Measurements from ENCODE around the gene GPA33.
"Not testable (repeated sequence)": the region's sequence is repeated elsewhere in the genome, so short reads cannot be mapped to it uniquely, and the experiment has no call there.

Gene GPA33

DNA sequence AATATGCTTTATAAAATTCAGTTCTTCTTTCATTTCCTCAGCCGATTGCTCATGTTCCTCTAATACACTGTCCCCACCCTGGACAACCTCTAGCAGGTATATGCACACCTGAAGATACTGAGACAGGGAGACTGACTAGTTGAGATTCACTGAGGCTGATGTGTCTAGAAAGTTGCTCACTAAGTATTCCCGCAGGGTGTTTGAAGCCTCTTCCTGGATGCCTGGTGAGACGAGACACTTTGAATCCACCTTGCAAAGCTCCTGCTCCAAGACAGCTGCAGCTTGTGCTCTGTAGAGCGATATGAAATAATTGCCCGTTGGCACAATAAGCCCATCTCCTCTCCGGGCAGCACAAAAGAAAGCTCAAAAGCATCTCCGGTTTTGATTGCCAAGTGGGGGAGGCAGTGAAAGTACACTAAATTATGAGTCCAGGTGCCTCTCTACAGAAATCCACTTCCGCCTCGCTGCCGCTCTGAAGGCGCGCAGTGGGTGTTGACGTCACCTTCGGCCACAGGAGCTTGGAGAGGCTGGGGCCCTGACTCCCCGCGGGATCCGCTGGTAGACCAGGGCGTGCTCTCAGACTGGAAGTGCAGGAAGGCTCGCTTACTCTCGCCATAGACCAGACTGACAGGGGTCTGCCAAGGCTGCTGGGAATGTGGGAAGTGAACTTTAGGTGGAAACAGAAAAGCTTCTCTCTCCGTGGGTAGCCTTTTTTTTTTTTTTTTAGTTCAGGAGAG lies 46.3 kb downstream of the GPA33 start (continued):
- TF ChIP-seq, protein P1, sequence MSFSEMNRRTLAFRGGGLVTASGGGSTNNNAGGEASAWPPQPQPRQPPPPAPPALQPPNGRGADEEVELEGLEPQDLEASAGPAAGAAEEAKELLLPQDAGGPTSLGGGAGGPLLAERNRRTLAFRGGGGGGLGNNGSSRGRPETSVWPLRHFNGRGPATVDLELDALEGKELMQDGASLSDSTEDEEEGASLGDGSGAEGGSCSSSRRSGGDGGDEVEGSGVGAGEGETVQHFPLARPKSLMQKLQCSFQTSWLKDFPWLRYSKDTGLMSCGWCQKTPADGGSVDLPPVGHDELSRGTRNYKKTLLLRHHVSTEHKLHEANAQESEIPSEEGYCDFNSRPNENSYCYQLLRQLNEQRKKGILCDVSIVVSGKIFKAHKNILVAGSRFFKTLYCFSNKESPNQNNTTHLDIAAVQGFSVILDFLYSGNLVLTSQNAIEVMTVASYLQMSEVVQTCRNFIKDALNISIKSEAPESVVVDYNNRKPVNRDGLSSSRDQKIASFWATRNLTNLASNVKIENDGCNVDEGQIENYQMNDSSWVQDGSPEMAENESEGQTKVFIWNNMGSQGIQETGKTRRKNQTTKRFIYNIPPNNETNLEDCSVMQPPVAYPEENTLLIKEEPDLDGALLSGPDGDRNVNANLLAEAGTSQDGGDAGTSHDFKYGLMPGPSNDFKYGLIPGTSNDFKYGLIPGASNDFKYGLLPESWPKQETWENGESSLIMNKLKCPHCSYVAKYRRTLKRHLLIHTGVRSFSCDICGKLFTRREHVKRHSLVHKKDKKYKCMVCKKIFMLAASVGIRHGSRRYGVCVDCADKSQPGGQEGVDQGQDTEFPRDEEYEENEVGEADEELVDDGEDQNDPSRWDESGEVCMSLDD (tag by site-specific recombination; IDR thresholded peaks at IDR 0.05), result peak; percentile 41
- peak; percentile 90; the same call in 1 of the 2 replicates for TF ChIP-seq ZNF610 (tag by site-specific recombination; IDR thresholded peaks at IDR 0.05; ENCODE audit: borderline replicate concordance)
- TF ChIP-seq ZFHX2 (tag by site-specific recombination; conservative IDR thresholded peaks at IDR 0.05), result no peak
- TF ChIP-seq ZNF629 (tag by site-specific recombination; IDR thresholded peaks at IDR 0.05), result peak; percentile 92
- TF ChIP-seq, protein P2, sequence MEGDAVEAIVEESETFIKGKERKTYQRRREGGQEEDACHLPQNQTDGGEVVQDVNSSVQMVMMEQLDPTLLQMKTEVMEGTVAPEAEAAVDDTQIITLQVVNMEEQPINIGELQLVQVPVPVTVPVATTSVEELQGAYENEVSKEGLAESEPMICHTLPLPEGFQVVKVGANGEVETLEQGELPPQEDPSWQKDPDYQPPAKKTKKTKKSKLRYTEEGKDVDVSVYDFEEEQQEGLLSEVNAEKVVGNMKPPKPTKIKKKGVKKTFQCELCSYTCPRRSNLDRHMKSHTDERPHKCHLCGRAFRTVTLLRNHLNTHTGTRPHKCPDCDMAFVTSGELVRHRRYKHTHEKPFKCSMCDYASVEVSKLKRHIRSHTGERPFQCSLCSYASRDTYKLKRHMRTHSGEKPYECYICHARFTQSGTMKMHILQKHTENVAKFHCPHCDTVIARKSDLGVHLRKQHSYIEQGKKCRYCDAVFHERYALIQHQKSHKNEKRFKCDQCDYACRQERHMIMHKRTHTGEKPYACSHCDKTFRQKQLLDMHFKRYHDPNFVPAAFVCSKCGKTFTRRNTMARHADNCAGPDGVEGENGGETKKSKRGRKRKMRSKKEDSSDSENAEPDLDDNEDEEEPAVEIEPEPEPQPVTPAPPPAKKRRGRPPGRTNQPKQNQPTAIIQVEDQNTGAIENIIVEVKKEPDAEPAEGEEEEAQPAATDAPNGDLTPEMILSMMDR (tag by site-specific recombination; IDR thresholded peaks at IDR 0.05), result no peak
- 0 out of 2 replicates have a peak, but pooled peaks have one; percentile 23 for TF ChIP-seq ZNF2 (tag by site-specific recombination; IDR thresholded peaks at IDR 0.05)
- TF ChIP-seq ZBTB21 (tag by site-specific recombination; IDR thresholded peaks at IDR 0.05), result peak; percentile 88
- peak; percentile 32 for TF ChIP-seq SP2 (tag by site-specific recombination; IDR thresholded peaks at IDR 0.05)
- TF ChIP-seq ZNF24 (tag by site-specific recombination; IDR thresholded peaks at IDR 0.05), result peak; percentile 35; the same call in 1 of the 2 replicates
- TF ChIP-seq ZNF394 (tag by site-specific recombination; IDR thresholded peaks at IDR 0.05; ENCODE audit: borderline replicate concordance), result peak; percentile 15; the same call in 1 of the 2 replicates

GRCh38 chr1:167033646-167034045 lies 56.5 kb downstream of the GPA33 start:
- Histone ChIP-seq H3K36me3 (ENCODE audit: control insufficient read depth in 2 of 2, insufficient read depth in 1 of 2, low read length in 2 of 2) (no peaks in the 10 kb centered on the region), H3K4me1 (ENCODE audit: control insufficient read depth, insufficient read depth, low read length) (no peaks in the 10 kb centered on the region), H3K9me3 (ENCODE audit: control insufficient read depth, insufficient read depth, low read depth, low read length) (no peaks in the 10 kb centered on the region), H3K27ac (ENCODE audit: extremely low read depth, low read depth, low read length) (no peak overlapping the region), H3K4me3 (ENCODE audit: low read depth, low read length) (no peak overlapping the region)
- no peak for TF ChIP-seq ZNF239 (tag by site-specific recombination; IDR thresholded peaks at IDR 0.05)
- ChIA-PET POLR2A (no interaction called here), CTCF (interaction anchor here (1.4 kb wide), 1 partner anchor 123 kb away, joined by 5 read pairs; no protein-coding TSS in a partner anchor)

DNA sequence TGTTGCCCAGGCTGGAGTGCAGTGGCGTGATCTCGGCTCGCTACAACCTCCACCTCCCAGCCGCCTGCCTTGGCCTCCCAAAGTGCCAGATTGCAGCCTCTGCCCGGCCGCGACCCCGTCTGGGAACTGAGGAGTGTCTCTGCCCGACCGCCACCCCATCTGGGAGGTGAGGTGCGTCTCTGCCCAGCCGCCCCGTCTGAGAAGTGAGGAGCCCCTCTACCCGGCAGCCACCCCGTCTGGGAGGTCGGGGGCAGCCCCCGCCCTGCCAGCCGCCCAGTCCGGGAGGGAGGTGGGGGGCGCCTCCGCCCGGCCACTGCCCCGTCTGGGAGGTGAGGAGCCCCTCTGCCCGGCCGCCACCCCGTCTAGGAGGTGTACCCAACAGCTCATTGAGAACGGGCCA lies 60.6 kb downstream of the GPA33 start:
- H3K4me3 ChIP-seq (ENCODE audit: low read depth, low read length); H3K4me1 ChIP-seq (ENCODE audit: control insufficient read depth, insufficient read depth, low read length); POLR2A ChIA-PET; H3K36me3 ChIP-seq (ENCODE audit: control insufficient read depth in 2 of 2, insufficient read depth in 1 of 2, low read length in 2 of 2); H3K27ac ChIP-seq (ENCODE audit: extremely low read depth, low read depth, low read length); H3K9me3 ChIP-seq (ENCODE audit: control insufficient read depth, insufficient read depth, low read depth, low read length): not testable (repeated sequence)
- CTCF ChIA-PET, result interaction anchor here (1.4 kb wide), 1 partner anchor 29 kb away, joined by 5 read pairs; no protein-coding TSS in a partner anchor

GRCh38 chr1:167022384-167022783 lies 67.8 kb downstream of the GPA33 start:
- Histone ChIP-seq H3K9me3 (ENCODE audit: control insufficient read depth, insufficient read depth, low read depth, low read length) (no peaks in the 10 kb centered on the region), H3K27ac (ENCODE audit: extremely low read depth, low read depth, low read length) (no peak overlapping the region), H3K36me3 (ENCODE audit: control insufficient read depth in 2 of 2, insufficient read depth in 1 of 2, low read length in 2 of 2) (no peaks in the 10 kb centered on the region), H3K4me1 (ENCODE audit: control insufficient read depth, insufficient read depth, low read length) (no peaks in the 10 kb centered on the region), H3K4me3 (ENCODE audit: low read depth, low read length) (no peak overlapping the region)
- TF ChIP-seq ZNF174 (tag by site-specific recombination; IDR thresholded peaks at IDR 0.05), result no peak
- TF ChIP-seq ZBTB44 (tag by site-specific recombination; IDR thresholded peaks at IDR 0.05), result no peak
- no peak for TF ChIP-seq ZNF311 (tag by site-specific recombination; IDR thresholded peaks at IDR 0.05; ENCODE audit: borderline replicate concordance)
- TF ChIP-seq ZNF549 (tag by site-specific recombination; IDR thresholded peaks at IDR 0.05), result no peak
- ChIA-PET POLR2A (interaction anchor here (0.6 kb wide), 2 partner anchors 27 to 70 kb away, joined by 3 to 5 read pairs; no protein-coding TSS in a partner anchor), CTCF (interaction anchor here (0.7 to 1.3 kb wide), 3 partner anchors 31 to 37 kb away, joined by 3 to 4 read pairs (median 3); no protein-coding TSS in a partner anchor)
